Measurements from ENCODE around the gene GPR62.

Gene GPR62

GRCh38 chr3:51955893-51956770 is 951 bp downstream of the GPR62 start:
- no peak for DNase-seq

- no peak for DNase-seq
Measured at GRCh38 chr3:51957520-51958205, 2.5 kb downstream of the GPR62 start.

- no peak for DNase-seq
Measured at GRCh38 chr3:51958603-51959521, 3.7 kb downstream of the GPR62 start.

- no peak for DNase-seq
Measured at GRCh38 chr3:51959651-51960050, 4.5 kb downstream of the GPR62 start.

GRCh38 chr3:51960386-51960785 is 5.2 kb downstream of the GPR62 start:
- DNase-seq = no peak

- no peak for DNase-seq
Measured at GRCh38 chr3:51961011-51961410, 5.8 kb downstream of the GPR62 start.

GRCh38 chr3:51961602-51962569 is 6.7 kb downstream of the GPR62 start:
- no peak for DNase-seq

GRCh38 chr3:51962854-51963530 is 7.8 kb downstream of the GPR62 start:
- no peak for DNase-seq

- no peak for DNase-seq
Measured at GRCh38 chr3:51963951-51964451, 8.8 kb downstream of the GPR62 start.

GRCh38 chr3:51964521-51964920 is 9.3 kb downstream of the GPR62 start:
- DNase-seq = no peak

- no peak for DNase-seq
Measured at GRCh38 chr3:51966016-51966415, 10.8 kb downstream of the GPR62 start.

GRCh38 chr3:51966486-51966885 is 11.3 kb downstream of the GPR62 start:
- DNase-seq = no peak

- DNase-seq = no peak
Measured at GRCh38 chr3:51966922-51967383, 11.8 kb downstream of the GPR62 start.

GRCh38 chr3:51967384-51968169 is 12.4 kb downstream of the GPR62 start, which contains the start of gene PCBP4:
PCBP4 (minus strand) TSS chr3:51967454; CDS start chr3:51961240, 6,214 bp downstream.
- DNase-seq = no peak

GRCh38 chr3:51968170-51968775 is 13.1 kb downstream of the GPR62 start:
- DNase-seq = no peak

- DNase-seq = no peak
Measured at GRCh38 chr3:51968883-51969678, 13.9 kb downstream of the GPR62 start.

GRCh38 chr3:51969841-51970240 is 14.7 kb downstream of the GPR62 start:
- DNase-seq = no peak

GRCh38 chr3:51970606-51971300 is 15.6 kb downstream of the GPR62 start:
- no peak for DNase-seq
